ENCODE data around the gene APLP1.
"Not testable (repeated sequence)": the region's sequence is repeated elsewhere in the genome, so short reads cannot be mapped to it uniquely, and the experiment has no call there.

The APLP1 gene

DNA sequence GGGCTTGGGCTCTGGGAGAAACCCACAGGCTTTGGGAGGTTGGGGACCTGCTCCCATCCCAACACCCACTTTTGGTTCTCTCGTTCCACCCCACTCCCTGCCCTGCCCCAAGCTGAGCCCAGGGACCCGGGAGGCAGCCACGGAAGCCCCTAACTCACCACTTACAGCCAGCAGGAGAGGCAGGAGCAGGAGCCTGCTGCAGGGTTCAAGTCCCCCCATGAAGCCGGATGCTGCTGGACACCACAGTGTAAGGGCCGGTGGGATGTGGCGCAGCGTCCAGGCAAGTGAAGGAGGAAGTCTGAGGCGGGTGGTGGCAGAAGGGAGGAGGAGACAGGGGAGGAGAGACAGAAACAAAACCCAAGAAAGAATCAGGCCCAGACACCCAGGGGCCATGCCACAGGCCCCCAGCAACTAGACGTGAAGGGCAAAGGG lies 39.7 kb downstream of the APLP1 start, which contains the start of gene TYROBP:
Gene TYROBP, minus strand, starts transcription at position 286 of the 432 bp plus-strand sequence. Its CDS starts 67 bp downstream, at position 219.
- TF ChIP-seq LEF1 (IDR thresholded peaks at IDR 0.05; ENCODE audit: borderline replicate concordance) (no peak), BHLHE40 (IDR thresholded peaks at IDR 0.05; ENCODE audit: borderline replicate concordance) (no peak), ARNT (IDR thresholded peaks at IDR 0.05) (no peak), ELF4 (IDR thresholded peaks at IDR 0.05) (no peak), FOXK2 (IDR thresholded peaks at IDR 0.05) (no peak), SP1 (IDR thresholded peaks at IDR 0.05) (no peak), TARDBP (IDR thresholded peaks at IDR 0.05) (no peak), FOXM1 (IDR thresholded peaks at IDR 0.05; ENCODE audit: borderline replicate concordance) (no peak), FOXA1 (IDR thresholded peaks at IDR 0.05) (no peak), NFRKB (IDR thresholded peaks at IDR 0.05) (no peak), CTBP1 (IDR thresholded peaks at IDR 0.05; ENCODE audit: borderline replicate concordance) (no peak), SUZ12 (IDR thresholded peaks at IDR 0.05) (no peak), L3MBTL2 (conservative IDR thresholded peaks at IDR 0.05) (no peak), PKNOX1 (IDR thresholded peaks at IDR 0.05) (no peak), HDGF (IDR thresholded peaks at IDR 0.05; ENCODE audit: borderline replicate concordance) (no peak), ZNF384 (IDR thresholded peaks at IDR 0.05) (no peak)
- ChIA-PET POLR2A (no interaction called here), CTCF (no interaction called here)
- DNase-seq (ENCODE audit: extremely low spot score) = no peak

GRCh38 chr19:35908973-35909683 lies 40.8 kb downstream of the APLP1 start:
- TF ChIP-seq CTBP1 (IDR thresholded peaks at IDR 0.05; ENCODE audit: borderline replicate concordance) (no peak), ZNF384 (IDR thresholded peaks at IDR 0.05) (no peak), BHLHE40 (IDR thresholded peaks at IDR 0.05; ENCODE audit: borderline replicate concordance) (no peak), NFRKB (IDR thresholded peaks at IDR 0.05) (no peak), SUZ12 (IDR thresholded peaks at IDR 0.05) (no peak), ELF4 (IDR thresholded peaks at IDR 0.05) (no peak), HDGF (IDR thresholded peaks at IDR 0.05; ENCODE audit: borderline replicate concordance) (no peak), SP1 (IDR thresholded peaks at IDR 0.05) (no peak)
- no peak for DNase-seq (ENCODE audit: extremely low spot score)
- ChIA-PET POLR2A (no interaction called here), CTCF (no interaction called here)

- no peak for DNase-seq (ENCODE audit: extremely low spot score)
- ChIA-PET POLR2A (no interaction called here), CTCF (no interaction called here)
- TF ChIP-seq FOXA1 (IDR thresholded peaks at IDR 0.05) (no peak), TARDBP (IDR thresholded peaks at IDR 0.05) (no peak), SUZ12 (IDR thresholded peaks at IDR 0.05) (no peak), BHLHE40 (IDR thresholded peaks at IDR 0.05; ENCODE audit: borderline replicate concordance) (no peak), PKNOX1 (IDR thresholded peaks at IDR 0.05) (no peak), SP1 (IDR thresholded peaks at IDR 0.05) (no peak), L3MBTL2 (conservative IDR thresholded peaks at IDR 0.05) (no peak), CTBP1 (IDR thresholded peaks at IDR 0.05; ENCODE audit: borderline replicate concordance) (no peak), LEF1 (IDR thresholded peaks at IDR 0.05; ENCODE audit: borderline replicate concordance) (no peak), HDGF (IDR thresholded peaks at IDR 0.05; ENCODE audit: borderline replicate concordance) (no peak), FOXM1 (IDR thresholded peaks at IDR 0.05; ENCODE audit: borderline replicate concordance) (no peak), ARNT (IDR thresholded peaks at IDR 0.05) (no peak), ZNF384 (IDR thresholded peaks at IDR 0.05) (no peak), ELF4 (IDR thresholded peaks at IDR 0.05) (no peak), NFRKB (IDR thresholded peaks at IDR 0.05) (no peak)
Observed at GRCh38 chr19:35909684-35910035, 41.3 kb downstream of the APLP1 start.

DNA sequence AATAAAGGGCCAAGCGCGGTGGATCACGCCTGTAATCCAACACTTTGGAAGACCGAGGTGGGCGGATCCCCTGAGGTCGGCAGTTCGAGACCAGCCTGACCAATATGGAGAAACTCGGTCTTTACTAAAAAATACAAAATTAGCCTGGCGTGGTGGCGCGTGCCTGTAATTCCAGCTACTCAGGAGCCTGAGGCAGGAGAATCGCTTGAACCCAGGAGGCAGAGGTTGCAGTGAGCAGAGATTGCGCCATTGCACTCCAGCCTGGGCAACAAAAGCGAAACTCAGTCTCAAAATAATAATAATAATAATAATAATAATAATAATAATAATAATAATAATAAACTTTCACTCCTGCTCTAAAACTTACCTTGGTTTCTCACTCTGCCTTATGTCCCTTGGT lies 42.0 kb downstream of the APLP1 start:
- POLR2A ChIA-PET; DNase-seq (ENCODE audit: extremely low spot score); CTCF ChIA-PET: not testable (repeated sequence)

- CTCF ChIA-PET = no interaction called here
- no peak for DNase-seq (ENCODE audit: extremely low spot score)
- no peak for TF ChIP-seq BHLHE40 (IDR thresholded peaks at IDR 0.05; ENCODE audit: borderline replicate concordance)
- TF ChIP-seq SUZ12 (IDR thresholded peaks at IDR 0.05) = no peak
- TF ChIP-seq ZNF384 (IDR thresholded peaks at IDR 0.05) = no peak
- POLR2A ChIA-PET = interaction anchor here (1.0 kb wide), 1 partner anchor 20 kb away, joined by 4 read pairs; no protein-coding TSS in a partner anchor
Observed at GRCh38 chr19:35911173-35911572, 42.8 kb downstream of the APLP1 start.

- DNase-seq (ENCODE audit: extremely low spot score) = no peak
- POLR2A ChIA-PET = interaction anchor here (1.0 kb wide), 1 partner anchor 19 kb away, joined by 4 read pairs; no protein-coding TSS in a partner anchor
- TF ChIP-seq FOXK2 (IDR thresholded peaks at IDR 0.05) = no peak
- TF ChIP-seq FOXA1 (IDR thresholded peaks at IDR 0.05) = no peak
- TF ChIP-seq SP1 (IDR thresholded peaks at IDR 0.05) = no peak
- TF ChIP-seq ELF4 (IDR thresholded peaks at IDR 0.05) = no peak
- CTCF ChIA-PET = no interaction called here
Observed at GRCh38 chr19:35911790-35912189, 43.4 kb downstream of the APLP1 start.

- TF ChIP-seq HDGF (IDR thresholded peaks at IDR 0.05; ENCODE audit: borderline replicate concordance) (no peak), SP1 (IDR thresholded peaks at IDR 0.05) (no peak), L3MBTL2 (conservative IDR thresholded peaks at IDR 0.05) (no peak), TARDBP (IDR thresholded peaks at IDR 0.05) (no peak), NFRKB (IDR thresholded peaks at IDR 0.05) (no peak), CTBP1 (IDR thresholded peaks at IDR 0.05; ENCODE audit: borderline replicate concordance) (no peak), FOXM1 (IDR thresholded peaks at IDR 0.05; ENCODE audit: borderline replicate concordance) (no peak), FOXK2 (IDR thresholded peaks at IDR 0.05) (no peak), SUZ12 (IDR thresholded peaks at IDR 0.05) (no peak), ARNT (IDR thresholded peaks at IDR 0.05) (no peak), ZNF384 (IDR thresholded peaks at IDR 0.05) (no peak), PKNOX1 (IDR thresholded peaks at IDR 0.05) (no peak), ELF4 (IDR thresholded peaks at IDR 0.05) (no peak), LEF1 (IDR thresholded peaks at IDR 0.05; ENCODE audit: borderline replicate concordance) (no peak), BHLHE40 (IDR thresholded peaks at IDR 0.05; ENCODE audit: borderline replicate concordance) (no peak), FOXA1 (IDR thresholded peaks at IDR 0.05) (no peak)
- no peak for DNase-seq (ENCODE audit: extremely low spot score)
- POLR2A ChIA-PET = interaction anchor here (0.6 to 1.1 kb wide), 2 partner anchors 11 to 13 kb away, joined by 3 read pairs; no protein-coding TSS in a partner anchor
- CTCF ChIA-PET = no interaction called here
Observed at GRCh38 chr19:35913589-35913988, 45.2 kb downstream of the APLP1 start.

Data from HEK293T (cell line).